HepG2 (cell line): Measurements from ENCODE around the gene TBX21. TPM values are rescaled to one million over a fixed set of nuclear protein-coding genes. Genes with fewer than 3 reads are reported as not detected.
A peak's percentile ranks its signal among the peaks of the same experiment; 100 is the strongest.

ENCODE experiments used
- ATAC-seq: fragments of 200-7000 bp; cut with Tn5 transposase; 3 replicates; pipeline ENCODE4 v1.9.1; 2020; ENCODE audit warnings: mild to moderate bottlenecking, moderate library complexity
- BruUV-seq: library from RNA; stranded (reverse); fragments of 400-500 nt; replicated peaks from 2 replicates; lab custom pipeline; 2021; lab: Mats Ljungman, UMichigan
- CTCF ChIA-PET: fragments of 300-600 bp; formaldehyde crosslinking; extraction: SDS; loops from one replicate; lab custom pipeline; 2021; ENCODE audit warnings: low total read pairs, inconsistent platforms, low intra/inter-chr PET ratio; lab: Yijun Ruan, JAX
- POLR2A ChIA-PET: fragments of 350-600 bp; sonication (Branson Sonifier 250); formaldehyde crosslinking; loops from one replicate; lab custom pipeline; 2020; ENCODE audit warnings: antibody characterized with exemption, inconsistent platforms; lab: Yijun Ruan, JAX
- DNase-seq: peaks from one replicate; pipeline ENCODE4 v3.0.0-alpha.2; 2015; ENCODE audit warnings: low spot score
- FAIRE-seq: peaks from 3 replicates; lab custom pipeline; 2011; peaks lifted over from hg19 to GRCh38; lab: Jason Lieb, UNC
- H2AFZ ChIP-seq: one replicate; pipeline ENCODE4 v1.6.1; 2011; ENCODE audit warnings: low read length, inconsistent platforms
- H3K27ac ChIP-seq: fragments of 300-600 bp; 3 replicates; pipeline ENCODE4 v1.8.0; 2011; ENCODE audit warnings: mixed run types, mild to moderate bottlenecking, mixed read lengths, low read length, inconsistent platforms; ENCODE audit not compliant: insufficient read depth; ENCODE audit errors: extremely low read length
- H3K27me3 ChIP-seq, 2 experiments: fragments of 200-600 bp in 1 of 2; 2 replicates in 1 of 2; 3 replicates in 1 of 2; pipeline versions ENCODE4 v1.6.0 to v1.8.0; 2011; ENCODE audit warnings: low read length in 2 of 2, mild to moderate bottlenecking in 2 of 2, moderate library complexity in 2 of 2, inconsistent platforms in 1 of 2; ENCODE audit not compliant: insufficient read depth in 2 of 2, control insufficient read depth in 1 of 2
- H3K36me3 ChIP-seq, 2 experiments: fragments of 200-600 bp in 1 of 2; replicated peaks in 1 of 2; 2 replicates in 1 of 2; 3 replicates in 1 of 2; pipeline versions ENCODE4 v1.5.1 to v1.8.0; 2011; ENCODE audit warnings: low read length in 2 of 2, inconsistent platforms in 1 of 2; ENCODE audit not compliant: insufficient read depth in 2 of 2, control insufficient read depth in 1 of 2
- H3K4me1 ChIP-seq: 2 replicates; pipeline ENCODE4 v1.5.1; 2012; ENCODE audit warnings: low read length, inconsistent platforms; ENCODE audit not compliant: insufficient read depth
- H3K4me2 ChIP-seq: 2 replicates; pipeline ENCODE4 v1.6.0; 2011; ENCODE audit warnings: low read depth, low read length, inconsistent platforms
- H3K4me3 ChIP-seq, 3 experiments: fragments of 200-600 bp in 1 of 3; sonication (generic), shearing (Covaris generic) in 1 of 3; replicated peaks in 1 of 3; 2 replicates each; pipeline ENCODE4 v1.5.1; 2011 to 2016; ENCODE audit warnings: low read length in 3 of 3, inconsistent platforms in 2 of 3, low read depth in 2 of 3, mild to moderate bottlenecking in 2 of 3, control low read depth in 1 of 3, mixed read lengths in 1 of 3; ENCODE audit not compliant: insufficient read depth in 1 of 3
- H3K79me2 ChIP-seq: one replicate; pipeline ENCODE4 v1.6.1; 2011; ENCODE audit warnings: low read length, inconsistent platforms; ENCODE audit not compliant: insufficient read depth
- H3K9ac ChIP-seq: 2 replicates; pipeline ENCODE4 v1.6.0; 2011; ENCODE audit warnings: mild to moderate bottlenecking, low read depth, low read length, inconsistent platforms; ENCODE audit not compliant: insufficient read depth
- H3K9me3 ChIP-seq: 2 replicates; pipeline ENCODE4 v1.5.1; 2012; ENCODE audit warnings: mild to moderate bottlenecking, low read length
- H4K20me1 ChIP-seq: 2 replicates; pipeline ENCODE4 v1.6.0; 2011; ENCODE audit warnings: inconsistent platforms, mild to moderate bottlenecking, low read length, moderate library complexity; ENCODE audit not compliant: insufficient read depth
- ARID2 ChIP-seq: sonication (generic); formaldehyde crosslinking; IDR thresholded peaks from 2 replicates; pipeline ENCODE4 v1.8.1; 2022; ENCODE audit warnings: mild to moderate bottlenecking, missing genetic modification reagents, borderline replicate concordance
- BRCA1 ChIP-seq: sonication (generic); formaldehyde crosslinking; IDR thresholded peaks from 2 replicates; pipeline ENCODE4 v1.4.0; 2020; ENCODE audit warnings: missing genetic modification reagents
- FOXK2 ChIP-seq: fragments of 450-650 bp; IDR thresholded peaks from 2 replicates; pipeline ENCODE4 v1.6.1; 2016
- HMG20A ChIP-seq: IDR thresholded peaks from 2 replicates; pipeline ENCODE4 v1.6.1; 2016; ENCODE audit warnings: borderline replicate concordance
- HNRNPH1 ChIP-seq: fragments of 200-400 bp; formaldehyde crosslinking; optimal IDR thresholded peaks from 2 replicates; pipeline ENCODE3; 2017; ENCODE audit warnings: mild to moderate bottlenecking, low read depth, low read length
- RBM39 ChIP-seq: fragments of 200-400 bp; formaldehyde crosslinking; IDR thresholded peaks from one replicate; pipeline ENCODE4 v1.6.1; 2018; ENCODE audit warnings: antibody characterized with exemption, mild to moderate bottlenecking, low read depth, low read length; ENCODE audit not compliant: poor library complexity, severe bottlenecking
- SRSF1 ChIP-seq: fragments of 200-400 bp; formaldehyde crosslinking; optimal IDR thresholded peaks from 2 replicates; pipeline ENCODE3; 2017; ENCODE audit warnings: mild to moderate bottlenecking, low read depth, low read length, moderate library complexity
- U2AF2 ChIP-seq: fragments of 200-400 bp; formaldehyde crosslinking; IDR thresholded peaks from 2 replicates; pipeline ENCODE4 v1.6.1; 2017; ENCODE audit warnings: low read depth, mild to moderate bottlenecking, low read length
- WIZ ChIP-seq: sonication (generic); formaldehyde crosslinking; IDR thresholded peaks from 2 replicates; pipeline ENCODE4 v1.5.1; 2020; ENCODE audit warnings: mild to moderate bottlenecking, missing genetic modification reagents
- ZNF329 ChIP-seq: sonication (generic); formaldehyde crosslinking; IDR thresholded peaks from 2 replicates; pipeline ENCODE4 v1.9.0; 2021; ENCODE audit warnings: low read depth, mild to moderate bottlenecking, missing genetic modification reagents
- WGBS: methylation state at CpG from one replicate; pipeline ENCODE4 v1.1.6; 2017; ENCODE audit warnings: low lambda C conversion rate; 5-methylcytosine and 5-hydroxymethylcytosine counted together
- in situ Hi-C: cut with HindIII; loops from 2 replicates; pipeline ENCODE4 v1.10.0; 2017; ENCODE audit warnings: low pct_unique_long_range_greater_than_20kb; ENCODE audit not compliant: extremely low pct_ligation_motif_present
- intact Hi-C: fragments of 100-400 bp; cut with micrococcal nuclease; formaldehyde crosslinking; loops from one replicate; pipeline ENCODE4 v1.10.0; 2022; ENCODE audit not compliant: unreplicated experiment
- polyA plus RNA-seq, 8 experiments: library from polyadenylated mRNA; depleted of rRNA in 3 of 8; stranded (reverse) in 7 of 8; unstranded in 1 of 8; fragments of >200 nt; fragmentation: Illumina TruSeq in 4 of 8; extraction: Trizol in 4 of 8; gene quantifications; 2 replicates each; pipeline versions ENCODE4 v1.2.1 to v1.2.3, GENCODE V29; 2011 to 2016; ENCODE audit warnings: low read depth in 4 of 8, missing spikeins in 1 of 8, mixed read lengths in 1 of 8; ENCODE audit not compliant: insufficient read depth in 1 of 8
- total RNA-seq, 5 experiments: library from RNA; depleted of rRNA; stranded (reverse); fragments of >200 nt; fragmentation: Illumina TruSeq; extraction: Trizol; gene quantifications; 2 replicates each; pipeline ENCODE4 v1.2.3, GENCODE V29; 2016; ENCODE audit warnings: low read depth in 1 of 5
- TF ChIP-seq, protein P1 (sequence below), 2 experiments: IDR thresholded peaks; 2 replicates each; pipeline ENCODE4 v1.6.1; 2011 to 2012; ENCODE audit warnings: low read length in 2 of 2, borderline replicate concordance in 1 of 2, low read depth in 1 of 2, mild to moderate bottlenecking in 1 of 2, moderate library complexity in 1 of 2
- TF ChIP-seq, protein P2 (sequence below): sonication (generic); formaldehyde crosslinking; conservative IDR thresholded peaks from 2 replicates; pipeline ENCODE4 v1.5.0; 2020; ENCODE audit warnings: missing genetic modification reagents

Gene TBX21
- total and polyA plus RNA-seq, 2 of the 13 experiments (the other 11 are each of a cell fraction or from before 2014, with no cell fraction given): not detected

GRCh38 chr17:47707884-47708283 is 25.2 kb upstream of the TBX21 start:
- no peaks in the 10 kb centered on the region for H4K20me1 ChIP-seq
- H2AFZ ChIP-seq: no peak overlapping the region
- H3K4me2 ChIP-seq: no peak overlapping the region
- no peaks in the 10 kb centered on the region for H3K27me3 ChIP-seq
- no peak overlapping the region for H3K4me3 ChIP-seq
- H3K79me2 ChIP-seq: no peaks in the 10 kb centered on the region
- in situ Hi-C loops (no loop called here), intact Hi-C loops (no loop called here)
- TF ChIP-seq, protein P1, sequence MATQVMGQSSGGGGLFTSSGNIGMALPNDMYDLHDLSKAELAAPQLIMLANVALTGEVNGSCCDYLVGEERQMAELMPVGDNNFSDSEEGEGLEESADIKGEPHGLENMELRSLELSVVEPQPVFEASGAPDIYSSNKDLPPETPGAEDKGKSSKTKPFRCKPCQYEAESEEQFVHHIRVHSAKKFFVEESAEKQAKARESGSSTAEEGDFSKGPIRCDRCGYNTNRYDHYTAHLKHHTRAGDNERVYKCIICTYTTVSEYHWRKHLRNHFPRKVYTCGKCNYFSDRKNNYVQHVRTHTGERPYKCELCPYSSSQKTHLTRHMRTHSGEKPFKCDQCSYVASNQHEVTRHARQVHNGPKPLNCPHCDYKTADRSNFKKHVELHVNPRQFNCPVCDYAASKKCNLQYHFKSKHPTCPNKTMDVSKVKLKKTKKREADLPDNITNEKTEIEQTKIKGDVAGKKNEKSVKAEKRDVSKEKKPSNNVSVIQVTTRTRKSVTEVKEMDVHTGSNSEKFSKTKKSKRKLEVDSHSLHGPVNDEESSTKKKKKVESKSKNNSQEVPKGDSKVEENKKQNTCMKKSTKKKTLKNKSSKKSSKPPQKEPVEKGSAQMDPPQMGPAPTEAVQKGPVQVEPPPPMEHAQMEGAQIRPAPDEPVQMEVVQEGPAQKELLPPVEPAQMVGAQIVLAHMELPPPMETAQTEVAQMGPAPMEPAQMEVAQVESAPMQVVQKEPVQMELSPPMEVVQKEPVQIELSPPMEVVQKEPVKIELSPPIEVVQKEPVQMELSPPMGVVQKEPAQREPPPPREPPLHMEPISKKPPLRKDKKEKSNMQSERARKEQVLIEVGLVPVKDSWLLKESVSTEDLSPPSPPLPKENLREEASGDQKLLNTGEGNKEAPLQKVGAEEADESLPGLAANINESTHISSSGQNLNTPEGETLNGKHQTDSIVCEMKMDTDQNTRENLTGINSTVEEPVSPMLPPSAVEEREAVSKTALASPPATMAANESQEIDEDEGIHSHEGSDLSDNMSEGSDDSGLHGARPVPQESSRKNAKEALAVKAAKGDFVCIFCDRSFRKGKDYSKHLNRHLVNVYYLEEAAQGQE (IDR thresholded peaks at IDR 0.05; ENCODE audit: borderline replicate concordance in 1 of 2, low read depth in 1 of 2, low read length in 2 of 2): peak in 1 of 2 experiments; percentile 50; a peak in 1 of 4 replicates
- no peak for TF ChIP-seq BRCA1 (CRISPR knock-in tag)
- TF ChIP-seq WIZ (CRISPR knock-in tag): no peak
- POLR2A ChIA-PET: no interaction called here
- H3K9me3 ChIP-seq: no peaks in the 10 kb centered on the region
- CTCF ChIA-PET: no interaction called here
- no peak for FAIRE-seq
- no TSS peak for BruUV-seq
- no peaks in the 10 kb centered on the region for H3K36me3 ChIP-seq
- H3K4me1 ChIP-seq: peaks cover 14% of the 10 kb centered on the region
- H3K27ac ChIP-seq: no peak overlapping the region
- 64% methylated on average over 3 of the region's 3 CpGs for WGBS
- no peak for DNase-seq
- H3K9ac ChIP-seq: no peak overlapping the region
- no peak for ATAC-seq

- in situ Hi-C loops (no loop called here), intact Hi-C loops (no loop called here)
- CTCF ChIA-PET: no interaction called here
- TF ChIP-seq FOXK2 (no peak), ARID2 (CRISPR knock-in tag) (no peak), HNRNPH1 (no peak), SRSF1 (no peak), HMG20A (CRISPR knock-in tag) (no peak), ZNF329 (CRISPR knock-in tag) (no peak), RBM39 (no peak), U2AF2 (no peak)
- TF ChIP-seq, protein P2, sequence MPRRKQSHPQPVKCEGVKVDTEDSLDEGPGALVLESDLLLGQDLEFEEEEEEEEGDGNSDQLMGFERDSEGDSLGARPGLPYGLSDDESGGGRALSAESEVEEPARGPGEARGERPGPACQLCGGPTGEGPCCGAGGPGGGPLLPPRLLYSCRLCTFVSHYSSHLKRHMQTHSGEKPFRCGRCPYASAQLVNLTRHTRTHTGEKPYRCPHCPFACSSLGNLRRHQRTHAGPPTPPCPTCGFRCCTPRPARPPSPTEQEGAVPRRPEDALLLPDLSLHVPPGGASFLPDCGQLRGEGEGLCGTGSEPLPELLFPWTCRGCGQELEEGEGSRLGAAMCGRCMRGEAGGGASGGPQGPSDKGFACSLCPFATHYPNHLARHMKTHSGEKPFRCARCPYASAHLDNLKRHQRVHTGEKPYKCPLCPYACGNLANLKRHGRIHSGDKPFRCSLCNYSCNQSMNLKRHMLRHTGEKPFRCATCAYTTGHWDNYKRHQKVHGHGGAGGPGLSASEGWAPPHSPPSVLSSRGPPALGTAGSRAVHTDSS (CRISPR knock-in tag): no peak
Observed at GRCh38 chr17:47708312-47708863, 24.6 kb upstream of the TBX21 start.

More at GRCh38 chr17:47708312-47708863, 24.6 kb upstream of the TBX21 start:
- Histone ChIP-seq H4K20me1 (no peaks in the 10 kb centered on the region), H3K36me3 (no peaks in the 10 kb centered on the region), H3K79me2 (no peaks in the 10 kb centered on the region), H3K4me3 (no peak overlapping the region), H3K27ac (no peak overlapping the region), H3K4me2 (no peak overlapping the region), H2AFZ (no peak overlapping the region), H3K27me3 (peaks cover 0 to 5% of the 10 kb centered on the region in 2 experiments; a peak in 2 of 5 replicates), H3K9me3 (no peaks in the 10 kb centered on the region), H3K9ac (no peak overlapping the region), H3K4me1 (peaks cover 16% of the 10 kb centered on the region)
- DNase-seq (no peak), FAIRE-seq (no peak), ATAC-seq (no peak)
- no TSS peak for BruUV-seq
- 90% methylated on average over 31 of the region's 31 CpGs for WGBS
- POLR2A ChIA-PET: no interaction called here
